Esophagus squamous epithelium (tissue), 5 donors: ENCODE data around the gene DEPDC1. TPM values are rescaled to one million over a fixed set of nuclear protein-coding genes. Genes with fewer than 3 reads are reported as not detected.

Experiments
- DNase-seq: peaks from one replicate; lab custom pipeline; 2025; lab: John Stamatoyannopoulos, UW
- H3K27ac ChIP-seq, 4 donors: fragments of 200-600 bp; sonication (generic); one replicate each; pipeline ENCODE4 v1.5.1; 2016 to 2019; ENCODE audit warnings: mild to moderate bottlenecking in 1 of 4
- H3K27me3 ChIP-seq, 4 donors: fragments of 200-600 bp; sonication (generic); 1 replicate in 3 of 4; 2 replicates in 1 of 4; pipeline versions ENCODE4 v1.5.1 to v1.6.0; 2017 to 2021; ENCODE audit warnings: antibody characterized with exemption in 1 of 4
- H3K36me3 ChIP-seq, 3 donors: fragments of 200-600 bp; sonication (generic); one replicate each; pipeline ENCODE4 v1.5.1; 2016 to 2019
- H3K4me1 ChIP-seq, 3 donors: fragments of 200-600 bp; sonication (generic); one replicate each; pipeline ENCODE4 v1.5.1; 2017 to 2019
- H3K4me3 ChIP-seq, 4 donors: fragments of 200-600 bp; sonication (generic); 1 replicate in 3 of 4; 2 replicates in 1 of 4; pipeline ENCODE4 v1.5.1; 2016 to 2019; ENCODE audit warnings: mild to moderate bottlenecking in 2 of 4, moderate library complexity in 1 of 4
- H3K9me3 ChIP-seq, 3 donors: fragments of 200-600 bp; sonication (generic); one replicate each; pipeline ENCODE4 v1.5.1; 2016 to 2019
- POLR2A ChIP-seq, 4 donors: fragments of 450-650 bp; IDR thresholded peaks; one replicate each; pipeline ENCODE4 v1.6.1; 2017; ENCODE audit warnings: antibody characterized with exemption in 4 of 4, mild to moderate bottlenecking in 4 of 4, moderate library complexity in 3 of 4
- WGBS, 2 donors: methylation state at CpG; one replicate each; pipeline ENCODE4 v1.1.5; 2018; 5-methylcytosine and 5-hydroxymethylcytosine counted together
- intact Hi-C: fragments of 100-400 bp; cut with DNase I; formaldehyde crosslinking; loops from one replicate; pipeline ENCODE4 v1.15.0; 2022
- total RNA-seq, 4 donors: library from RNA; depleted of rRNA; stranded (reverse); fragments of >200 nt; gene quantifications; one replicate each; pipeline ENCODE4 v1.1.0, GENCODE V29; 2016
- TF ChIP-seq, protein P1 (sequence below), 6 experiments: fragments of 450-650 bp in 4 of 6; fragments of 200-600 bp in 2 of 6; sonication (generic) in 2 of 6; IDR thresholded peaks; one replicate each; pipeline ENCODE4 v1.5.1; 2016 to 2019; ENCODE audit warnings: antibody characterized with exemption in 6 of 6, mild to moderate bottlenecking in 4 of 6, moderate library complexity in 4 of 6
- donor health status: DM: yes; HTN: yes; CAD: no.

The DEPDC1 gene
- total RNA-seq, 4 donors from 2014 or later: 2.7 to 10.9 (median 6.8) TPM

DNA sequence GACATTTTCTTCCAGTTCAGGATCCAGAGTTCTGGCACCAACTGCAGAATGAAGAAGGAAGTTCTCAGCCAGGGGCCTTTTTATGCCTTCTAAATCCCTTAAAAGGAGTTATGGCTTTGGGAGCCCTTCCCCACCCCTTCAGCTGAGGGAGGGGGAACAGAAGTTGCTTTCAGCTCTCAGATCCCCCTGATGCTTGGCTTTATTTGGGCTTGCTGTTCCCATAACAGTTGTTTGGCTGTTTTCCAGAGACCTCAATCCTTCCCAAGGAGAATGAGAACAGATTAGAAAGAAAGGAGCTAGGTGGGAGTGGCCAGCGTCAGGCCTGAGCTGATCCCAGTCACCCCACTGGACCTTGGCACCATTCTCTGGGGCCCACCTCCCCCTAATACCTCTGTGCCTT lies 47.0 kb downstream of the DEPDC1 start, which contains the start of gene RPE65:
Gene RPE65 (minus strand): TSS at position 54 of the 400 bp plus-strand sequence. CDS start 49 bp downstream, at position 5.
- H3K27me3 ChIP-seq: no peaks in the 10 kb centered on the region
- H3K36me3 ChIP-seq: no peaks in the 10 kb centered on the region
- peaks cover 0 to 20% (median 0%) of the 10 kb centered on the region in 3 donors for H3K4me1 ChIP-seq
- no peak within 1 kb of the TSS for H3K27ac ChIP-seq
- no peak for DNase-seq
- no peaks in the 10 kb centered on the region for H3K9me3 ChIP-seq
- no peak within 1 kb of the TSS for H3K4me3 ChIP-seq
- WGBS, 2 donors: 33 to 38% methylated on average over 1 of the region's 1 CpG
- TF ChIP-seq, protein P1, sequence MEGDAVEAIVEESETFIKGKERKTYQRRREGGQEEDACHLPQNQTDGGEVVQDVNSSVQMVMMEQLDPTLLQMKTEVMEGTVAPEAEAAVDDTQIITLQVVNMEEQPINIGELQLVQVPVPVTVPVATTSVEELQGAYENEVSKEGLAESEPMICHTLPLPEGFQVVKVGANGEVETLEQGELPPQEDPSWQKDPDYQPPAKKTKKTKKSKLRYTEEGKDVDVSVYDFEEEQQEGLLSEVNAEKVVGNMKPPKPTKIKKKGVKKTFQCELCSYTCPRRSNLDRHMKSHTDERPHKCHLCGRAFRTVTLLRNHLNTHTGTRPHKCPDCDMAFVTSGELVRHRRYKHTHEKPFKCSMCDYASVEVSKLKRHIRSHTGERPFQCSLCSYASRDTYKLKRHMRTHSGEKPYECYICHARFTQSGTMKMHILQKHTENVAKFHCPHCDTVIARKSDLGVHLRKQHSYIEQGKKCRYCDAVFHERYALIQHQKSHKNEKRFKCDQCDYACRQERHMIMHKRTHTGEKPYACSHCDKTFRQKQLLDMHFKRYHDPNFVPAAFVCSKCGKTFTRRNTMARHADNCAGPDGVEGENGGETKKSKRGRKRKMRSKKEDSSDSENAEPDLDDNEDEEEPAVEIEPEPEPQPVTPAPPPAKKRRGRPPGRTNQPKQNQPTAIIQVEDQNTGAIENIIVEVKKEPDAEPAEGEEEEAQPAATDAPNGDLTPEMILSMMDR (IDR thresholded peaks at IDR 0.05): no peak
- no peak for TF ChIP-seq POLR2A (IDR thresholded peaks at IDR 0.05)
- intact Hi-C loops: no loop called here

DNA sequence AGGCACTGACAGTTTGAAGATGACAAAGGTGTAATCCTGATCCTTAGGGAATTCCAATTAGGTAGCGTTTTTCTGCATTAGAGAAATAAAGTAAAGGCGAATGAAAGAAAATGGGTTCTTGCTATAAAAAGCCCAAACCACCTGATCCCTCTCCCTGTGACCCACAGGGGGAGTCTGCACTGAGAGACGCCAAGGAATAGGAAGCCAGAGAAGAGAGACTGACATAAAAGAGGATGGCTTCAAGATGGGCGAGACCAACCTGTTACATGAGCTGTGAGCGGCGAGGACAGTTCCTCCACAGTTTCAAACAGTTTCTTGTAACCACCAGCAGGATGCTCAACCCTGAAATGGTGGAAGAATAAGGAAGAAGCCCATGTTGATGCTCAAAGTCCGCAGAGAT lies 48.5 kb downstream of the DEPDC1 start:
- Histone ChIP-seq H3K4me3 (no peak overlapping the region), H3K9me3 (no peaks in the 10 kb centered on the region), H3K27me3 (no peaks in the 10 kb centered on the region), H3K27ac (no peak overlapping the region), H3K36me3 (no peaks in the 10 kb centered on the region), H3K4me1 (peaks cover 0 to 9% (median 0%) of the 10 kb centered on the region in 3 donors)
- intact Hi-C loops: no loop called here
- DNase-seq: no peak
- no peak for TF ChIP-seq POLR2A (IDR thresholded peaks at IDR 0.05)
- TF ChIP-seq, protein P1 (IDR thresholded peaks at IDR 0.05): no peak
- 83 to 85% methylated on average over 7 of the region's 7 CpGs for WGBS, 2 donors

DNA sequence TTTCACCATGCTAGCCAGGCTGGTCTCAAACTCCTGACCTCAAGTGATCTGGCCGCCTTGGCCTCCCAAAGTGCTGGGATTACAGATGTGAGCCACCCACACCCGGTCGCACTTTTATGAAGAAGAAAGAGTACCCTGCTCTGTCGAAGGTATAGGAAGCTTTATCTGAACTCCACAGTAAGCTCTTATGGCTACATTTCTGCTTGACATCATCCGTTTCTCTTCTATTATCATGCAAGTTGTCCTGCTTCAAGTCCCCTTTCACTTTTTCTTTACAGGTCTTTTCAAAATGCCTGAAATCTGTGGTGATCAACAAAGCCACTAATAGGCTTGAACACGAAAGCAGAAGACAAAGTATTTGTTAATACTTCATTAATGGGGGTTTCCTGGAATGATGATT lies 51.2 kb downstream of the DEPDC1 start:
- no peak for DNase-seq
- H3K36me3 ChIP-seq: no peaks in the 10 kb centered on the region
- WGBS, 2 donors: 90 to 92% methylated on average over 5 to 6 of the region's 6 CpGs
- H3K27me3 ChIP-seq: no peaks in the 10 kb centered on the region
- H3K4me3 ChIP-seq: no peak overlapping the region
- no peaks in the 10 kb centered on the region for H3K9me3 ChIP-seq
- intact Hi-C loops: no loop called here
- TF ChIP-seq, protein P1 (IDR thresholded peaks at IDR 0.05): no peak
- no peak for TF ChIP-seq POLR2A (IDR thresholded peaks at IDR 0.05)
- peaks cover 0 to 5% (median 0%) of the 10 kb centered on the region in 3 donors for H3K4me1 ChIP-seq
- no peak overlapping the region for H3K27ac ChIP-seq

DNA sequence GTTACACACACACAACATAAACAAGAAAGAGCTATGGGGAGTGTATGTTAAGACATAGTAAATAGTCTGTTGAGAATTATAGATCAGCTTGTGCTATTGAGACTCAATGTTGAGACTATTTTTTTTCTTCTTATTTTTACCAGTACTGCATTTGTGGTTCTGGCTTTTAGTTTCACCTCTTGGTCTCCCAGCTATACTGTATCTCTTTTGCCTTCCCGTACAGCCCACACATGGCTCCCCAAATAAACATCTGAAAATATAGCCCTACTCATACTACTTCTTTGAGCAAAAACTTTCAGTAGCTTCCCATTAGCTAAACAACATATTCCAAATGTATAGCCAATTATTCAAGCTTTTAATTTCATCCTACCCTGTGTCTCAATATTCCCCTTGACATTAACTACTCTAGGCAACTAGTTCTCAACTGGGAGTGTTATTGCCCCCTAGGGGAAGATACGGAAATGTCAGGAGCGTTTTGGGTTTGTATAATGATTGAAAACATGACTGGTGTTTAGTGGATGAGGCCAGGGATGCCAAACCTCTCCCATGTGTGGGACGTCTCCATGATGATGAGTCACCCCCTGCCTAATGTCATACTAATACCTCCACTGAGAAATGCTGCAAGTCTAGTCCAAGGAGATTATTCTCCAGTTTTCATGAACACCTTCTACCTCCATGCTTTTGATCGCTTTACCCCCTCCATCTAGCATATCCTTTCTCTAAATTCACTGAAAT lies 53.9 kb downstream of the DEPDC1 start:
- peaks cover 0 to 11% (median 0%) of the 10 kb centered on the region in 3 donors for H3K4me1 ChIP-seq
- no peak for TF ChIP-seq POLR2A (IDR thresholded peaks at IDR 0.05)
- TF ChIP-seq, protein P1 (IDR thresholded peaks at IDR 0.05): peak; percentile 29 to 79 (median 50)
- H3K36me3 ChIP-seq: no peaks in the 10 kb centered on the region
- WGBS, 2 donors: 35 to 45% methylated on average over 4 to 5 of the region's 5 CpGs
- intact Hi-C loops: no loop called here
- no peaks in the 10 kb centered on the region for H3K9me3 ChIP-seq
- no peak overlapping the region for H3K27ac ChIP-seq
- no peak overlapping the region for H3K4me3 ChIP-seq
- no peaks in the 10 kb centered on the region for H3K27me3 ChIP-seq
- no peak for DNase-seq

DNA sequence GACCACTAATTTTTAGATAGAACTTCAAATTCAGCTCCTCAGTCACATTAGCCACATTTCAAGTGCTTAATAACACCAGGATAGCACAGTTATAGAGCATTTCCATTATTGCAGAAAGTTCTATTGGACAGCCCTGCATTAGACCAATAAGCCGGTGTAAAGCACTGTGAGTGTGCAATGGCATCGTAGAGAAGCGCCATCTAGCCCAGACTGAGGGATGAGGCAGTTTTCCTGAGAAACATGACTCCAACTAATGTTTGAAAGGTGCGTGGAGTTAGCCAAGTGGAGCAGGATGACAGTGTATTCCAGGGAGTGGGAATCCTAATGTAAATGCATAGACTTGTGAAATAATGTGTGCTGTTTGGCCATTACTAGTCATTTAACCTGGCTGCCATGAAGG lies 54.9 kb downstream of the DEPDC1 start:
- no peaks in the 10 kb centered on the region for H3K27me3 ChIP-seq
- H3K9me3 ChIP-seq: no peaks in the 10 kb centered on the region
- TF ChIP-seq POLR2A (IDR thresholded peaks at IDR 0.05): no peak
- intact Hi-C loops: no loop called here
- H3K4me1 ChIP-seq: peaks cover 0 to 14% (median 0%) of the 10 kb centered on the region in 3 donors
- 80 to 86% methylated on average over 3 to 4 of the region's 4 CpGs for WGBS, 2 donors
- H3K4me3 ChIP-seq: no peak overlapping the region
- no peak overlapping the region for H3K27ac ChIP-seq
- DNase-seq: no peak
- H3K36me3 ChIP-seq: no peaks in the 10 kb centered on the region
